ENCODE measurements around the gene KLHL10.

The KLHL10 gene

GRCh38 chr17:41863074-41863848 is 25.6 kb downstream of the KLHL10 start:
- no peak for TF ChIP-seq CTCF (IDR thresholded peaks at IDR 0.05; ENCODE audit: low read depth, low read length)
- no peak for DNase-seq (ENCODE audit: low read depth in 2 of 2)
- H3K4me3 ChIP-seq (replicated peaks in 1 of 2; ENCODE audit: low read depth in 2 of 2, low read length in 2 of 2) = peak overlapping the region in 1 of 2 donors; percentile 92

DNA sequence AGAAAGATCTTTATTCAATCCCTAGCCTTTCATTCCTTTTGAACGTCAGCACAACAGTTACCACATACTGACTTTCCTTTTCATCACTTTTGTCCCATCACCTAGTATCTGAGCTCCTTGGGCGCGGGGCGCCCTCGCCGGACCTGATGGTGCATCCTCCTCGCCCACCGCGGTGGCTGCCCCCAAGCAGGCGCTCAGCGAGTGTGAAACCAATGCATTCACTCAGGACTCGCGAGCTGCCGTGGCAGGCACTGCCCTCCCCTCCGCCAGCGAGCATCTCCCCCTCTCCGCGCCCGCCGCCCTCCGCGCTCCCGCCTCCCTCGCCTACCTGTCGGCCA is 26.8 kb downstream of the KLHL10 start:
- peak overlapping the region; percentile 92 to 99 for H3K4me3 ChIP-seq (replicated peaks in 1 of 2; ENCODE audit: low read depth in 2 of 2, low read length in 2 of 2)
- DNase-seq (ENCODE audit: low read depth in 2 of 2) = no peak
- no peak for TF ChIP-seq CTCF (IDR thresholded peaks at IDR 0.05; ENCODE audit: low read depth, low read length)

DNA sequence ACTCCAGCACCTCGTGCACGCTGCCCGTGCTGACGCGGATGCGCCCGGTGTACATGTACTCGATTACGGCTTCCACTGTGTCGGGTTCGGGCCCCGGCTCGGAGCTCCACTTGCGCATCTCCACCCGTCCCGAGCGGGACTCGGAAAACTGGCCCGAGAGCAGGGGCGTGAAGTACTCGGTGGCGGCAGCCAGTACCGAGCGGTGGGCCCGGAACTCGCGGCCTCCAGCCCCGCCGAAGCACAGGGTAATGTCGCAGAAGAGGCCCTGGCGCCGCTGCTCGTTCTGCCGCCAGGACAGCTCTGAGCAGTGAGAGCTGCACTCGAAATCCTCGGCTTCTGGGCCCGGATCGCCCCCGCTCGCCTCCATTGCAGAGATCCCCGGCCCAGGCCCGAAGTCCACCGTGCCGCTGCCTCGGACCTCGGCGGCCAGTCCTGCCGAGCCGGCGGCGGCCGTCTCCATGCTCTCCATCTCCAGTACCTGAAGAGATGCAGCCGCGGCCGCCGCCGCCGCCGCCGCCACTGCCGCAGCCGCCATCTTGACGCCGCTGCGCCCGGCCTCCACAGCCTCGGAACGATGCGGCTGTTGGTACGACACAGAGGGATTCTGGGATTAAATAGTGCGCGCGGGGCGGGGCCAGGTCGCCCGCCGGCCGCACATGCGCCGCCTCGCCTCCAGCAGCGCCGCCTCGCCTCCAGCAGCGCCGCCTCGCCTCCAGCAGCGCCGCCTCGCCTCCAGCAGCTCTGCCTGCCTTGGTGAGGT is 27.4 kb downstream of the KLHL10 start, which contains the start of gene KLHL11:
TSS of gene KLHL11 (minus strand) at position 588 of the 760 bp plus-strand sequence. CDS start at position 535, 53 bp downstream.
- peak; percentile 88 to 91 for DNase-seq (ENCODE audit: low read depth in 2 of 2)
- no peak for TF ChIP-seq CTCF (IDR thresholded peaks at IDR 0.05; ENCODE audit: low read depth, low read length)
- H3K4me3 ChIP-seq (replicated peaks in 1 of 2; ENCODE audit: low read depth in 2 of 2, low read length in 2 of 2) = peak within 1 kb of the TSS; percentile 92 to 99

DNA sequence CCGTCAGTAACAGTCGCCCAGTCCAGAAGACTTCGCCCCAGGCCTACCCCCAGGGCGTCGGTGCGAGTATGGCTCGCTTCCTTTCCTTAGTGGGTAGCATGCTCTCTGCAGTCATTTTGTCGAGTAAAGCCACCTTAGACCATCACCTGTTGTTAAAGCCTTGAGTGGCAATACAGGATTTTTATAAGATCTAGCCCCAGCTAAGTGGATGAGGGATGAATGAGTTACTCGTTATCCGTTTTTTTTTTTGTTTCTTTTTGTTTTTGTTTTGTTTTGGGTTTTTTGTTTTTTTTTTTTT is 27.9 kb downstream of the KLHL10 start:
- peak overlapping the region; percentile 13 to 38 for H3K4me3 ChIP-seq (replicated peaks in 1 of 2; ENCODE audit: low read depth in 2 of 2, low read length in 2 of 2)
- DNase-seq (ENCODE audit: low read depth in 2 of 2) = no peak
- no peak for TF ChIP-seq CTCF (IDR thresholded peaks at IDR 0.05; ENCODE audit: low read depth, low read length)

DNA sequence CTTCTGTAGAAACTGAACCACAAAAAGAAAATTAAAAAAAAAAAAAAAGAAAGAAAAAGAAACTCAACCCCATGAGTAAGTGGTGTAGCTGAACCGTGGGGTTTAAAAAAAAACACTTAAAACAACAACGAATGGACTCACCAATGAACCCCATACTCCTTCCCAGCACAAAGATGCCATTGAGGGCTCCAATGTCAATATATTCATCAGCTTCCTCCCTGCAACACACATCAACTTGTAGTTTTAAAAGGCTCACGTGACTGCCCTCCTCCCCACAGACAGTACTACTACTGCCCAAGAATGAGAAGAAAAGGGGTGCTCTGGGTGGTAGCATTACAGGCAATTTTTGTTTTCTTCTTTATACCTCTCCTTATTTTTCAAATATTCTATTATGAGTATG is 30.9 kb downstream of the KLHL10 start:
- no peak for TF ChIP-seq CTCF (IDR thresholded peaks at IDR 0.05; ENCODE audit: low read depth, low read length)
- no peak for DNase-seq (ENCODE audit: low read depth in 2 of 2)
- H3K4me3 ChIP-seq (replicated peaks in 1 of 2; ENCODE audit: low read depth in 2 of 2, low read length in 2 of 2) = no peak overlapping the region

DNA sequence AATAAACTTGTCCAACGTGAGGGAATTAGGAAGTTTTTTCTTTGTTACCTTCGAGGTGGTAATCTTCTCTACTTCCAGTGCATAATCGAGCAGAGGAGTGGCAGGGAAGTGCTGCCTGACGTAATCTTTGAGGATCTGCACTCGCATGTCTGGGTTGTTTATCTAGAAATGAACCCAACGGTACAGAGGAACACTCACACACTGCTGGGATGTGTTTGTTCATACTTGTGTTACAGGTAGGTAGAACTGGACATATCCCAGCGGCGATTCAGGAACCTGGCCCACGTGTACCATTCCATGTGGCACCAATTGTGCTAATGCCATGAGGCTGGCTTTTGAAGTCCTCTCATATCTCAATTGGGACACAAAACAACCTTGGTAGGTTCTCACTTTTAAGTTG is 31.8 kb downstream of the KLHL10 start:
- no peak for TF ChIP-seq CTCF (IDR thresholded peaks at IDR 0.05; ENCODE audit: low read depth, low read length)

More for the DNA sequence above, 31.8 kb downstream of the KLHL10 start:
- H3K4me3 ChIP-seq (replicated peaks in 1 of 2; ENCODE audit: low read depth in 2 of 2, low read length in 2 of 2) = no peak overlapping the region
- DNase-seq (ENCODE audit: low read depth in 2 of 2) = no peak

Data from cardiac fibroblast (primary cell).